Measurements from ENCODE around the gene CDK5.
"Not testable (repeated sequence)": the region's sequence is repeated elsewhere in the genome, so short reads cannot be mapped to it uniquely, and the experiment has no call there.

Gene CDK5

GRCh38 chr7:151012031-151012692 is 45.5 kb downstream of the CDK5 start:
- no peak for DNase-seq

GRCh38 chr7:151011616-151012015 is 46.1 kb downstream of the CDK5 start:
- not testable (repeated sequence) for DNase-seq

- no peak for DNase-seq
These were observed 46.6 kb downstream of the CDK5 start for GRCh38 chr7:151011097-151011409.

GRCh38 chr7:151010307-151011096 is 47.2 kb downstream of the CDK5 start:
- no peak for DNase-seq

- no peak for DNase-seq
These were observed 47.7 kb downstream of the CDK5 start for GRCh38 chr7:151010037-151010306.

- no peak for DNase-seq
These were observed 48.2 kb downstream of the CDK5 start for GRCh38 chr7:151009327-151010036.

- DNase-seq: peak; percentile 94
These were observed 49.0 kb downstream of the CDK5 start for GRCh38 chr7:151008511-151009323.

GRCh38 chr7:151008143-151008510 is 49.6 kb downstream of the CDK5 start:
- DNase-seq: no peak

- DNase-seq: no peak
These were observed 50.2 kb downstream of the CDK5 start for GRCh38 chr7:151007469-151007898.

- DNase-seq: no peak
These were observed 51.0 kb downstream of the CDK5 start for GRCh38 chr7:151006590-151007300.

GRCh38 chr7:151005566-151005965 is 52.1 kb downstream of the CDK5 start:
- DNase-seq: no peak

Measured in 8988T (cell line).